ENCODE measurements around the gene CTSS.
"Not testable (repeated sequence)": the region's sequence is repeated elsewhere in the genome, so short reads cannot be mapped to it uniquely, and the experiment has no call there.

DNA sequence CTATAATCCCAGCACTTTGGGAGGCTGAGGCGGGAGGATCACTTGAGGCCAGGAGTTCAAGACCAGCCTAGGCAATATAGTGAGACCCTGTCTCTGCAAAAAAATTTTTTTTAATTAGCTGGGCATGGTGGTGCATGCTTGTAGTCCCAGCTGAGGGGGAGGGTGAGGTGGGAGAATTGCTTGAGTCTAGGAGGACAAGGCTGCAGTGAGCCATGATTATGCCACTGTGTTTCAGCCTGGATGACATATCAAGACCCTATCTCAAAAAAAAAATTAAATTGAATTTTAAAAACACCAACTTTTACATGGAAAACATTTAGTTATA, 361 bp upstream of the CTSS start:
- TF ChIP-seq, protein P1, sequence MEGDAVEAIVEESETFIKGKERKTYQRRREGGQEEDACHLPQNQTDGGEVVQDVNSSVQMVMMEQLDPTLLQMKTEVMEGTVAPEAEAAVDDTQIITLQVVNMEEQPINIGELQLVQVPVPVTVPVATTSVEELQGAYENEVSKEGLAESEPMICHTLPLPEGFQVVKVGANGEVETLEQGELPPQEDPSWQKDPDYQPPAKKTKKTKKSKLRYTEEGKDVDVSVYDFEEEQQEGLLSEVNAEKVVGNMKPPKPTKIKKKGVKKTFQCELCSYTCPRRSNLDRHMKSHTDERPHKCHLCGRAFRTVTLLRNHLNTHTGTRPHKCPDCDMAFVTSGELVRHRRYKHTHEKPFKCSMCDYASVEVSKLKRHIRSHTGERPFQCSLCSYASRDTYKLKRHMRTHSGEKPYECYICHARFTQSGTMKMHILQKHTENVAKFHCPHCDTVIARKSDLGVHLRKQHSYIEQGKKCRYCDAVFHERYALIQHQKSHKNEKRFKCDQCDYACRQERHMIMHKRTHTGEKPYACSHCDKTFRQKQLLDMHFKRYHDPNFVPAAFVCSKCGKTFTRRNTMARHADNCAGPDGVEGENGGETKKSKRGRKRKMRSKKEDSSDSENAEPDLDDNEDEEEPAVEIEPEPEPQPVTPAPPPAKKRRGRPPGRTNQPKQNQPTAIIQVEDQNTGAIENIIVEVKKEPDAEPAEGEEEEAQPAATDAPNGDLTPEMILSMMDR (IDR thresholded peaks at IDR 0.05) = not testable (repeated sequence)
- not testable (repeated sequence) for TF ChIP-seq POLR2AphosphoS5 (IDR thresholded peaks at IDR 0.05)
